NCI-H2196 (cell line): ENCODE data around the gene USP10.

Experiments used
- DNase-seq: peaks from one replicate; lab custom pipeline; 2025; ENCODE audit not compliant: unreplicated experiment; lab: John Stamatoyannopoulos, UW

The USP10 gene

DNA sequence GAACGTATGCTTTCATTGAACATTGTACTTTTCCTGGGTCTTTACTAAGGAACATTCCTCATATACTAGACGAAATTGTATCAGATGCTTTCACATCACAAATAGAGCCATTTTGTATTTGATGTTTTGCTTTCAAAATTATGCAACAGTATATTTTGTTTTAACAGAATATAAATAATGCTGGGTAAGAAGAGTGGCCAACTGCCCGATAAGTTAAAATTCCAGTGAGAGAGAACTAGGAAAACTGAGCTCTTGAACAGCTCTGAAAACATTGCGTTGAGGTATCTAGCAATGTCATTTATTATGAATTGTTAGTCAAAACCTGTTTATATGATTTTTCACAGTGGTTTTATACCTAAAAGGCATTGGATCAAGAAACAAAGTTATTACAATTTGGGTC, 50.8 kb downstream of the USP10 start:
- DNase-seq, result no peak

GRCh38 chr16:84751241-84751640, 51.4 kb downstream of the USP10 start:
- no peak for DNase-seq

GRCh38 chr16:84751947-84752346, 52.1 kb downstream of the USP10 start:
- no peak for DNase-seq

- DNase-seq, result no peak
These were observed 52.8 kb downstream of the USP10 start for GRCh38 chr16:84752600-84752999.

DNA sequence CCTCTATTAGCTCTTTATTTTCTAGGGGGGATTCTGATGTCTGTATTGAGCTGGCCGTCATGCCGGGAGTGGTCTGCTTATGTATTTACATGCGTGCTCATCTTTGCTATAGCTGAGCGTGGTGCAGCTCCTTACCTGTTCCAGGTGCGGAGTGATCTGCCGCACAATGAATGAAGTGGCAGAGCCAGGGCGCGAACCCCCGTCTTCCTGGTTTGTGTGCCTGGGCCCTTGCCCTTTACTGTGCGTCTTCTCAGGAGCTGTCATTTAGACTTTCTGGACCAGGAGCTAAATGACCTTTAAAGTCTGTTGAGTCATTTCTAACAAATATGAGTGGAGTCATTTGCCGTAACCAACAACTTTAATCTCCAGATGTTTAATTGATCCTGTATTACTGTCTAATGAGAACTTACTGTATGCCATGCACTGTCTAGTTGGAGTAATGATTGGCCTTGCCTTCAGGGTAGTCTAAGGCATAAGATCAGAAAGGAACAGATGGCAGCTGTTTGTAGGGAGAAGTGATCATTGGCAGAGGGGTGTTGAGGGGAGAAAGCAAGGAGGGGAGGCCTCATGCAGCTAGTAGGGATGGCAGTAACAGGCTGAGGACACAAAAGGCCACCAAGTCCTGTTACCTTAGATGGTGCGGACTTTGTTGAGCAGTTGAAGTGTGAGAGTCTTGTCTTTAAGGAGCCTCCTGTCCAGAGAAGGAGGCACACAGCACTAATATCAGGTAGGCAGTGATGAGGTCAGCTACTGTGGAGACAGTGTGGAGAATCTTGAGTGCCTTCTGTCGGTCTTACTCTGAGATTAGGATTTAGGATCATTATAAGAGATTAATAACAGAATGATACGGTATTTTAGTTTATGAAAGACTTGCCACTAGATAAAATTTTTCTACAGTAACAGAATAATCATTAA, 53.9 kb downstream of the USP10 start:
- no peak for DNase-seq

DNA sequence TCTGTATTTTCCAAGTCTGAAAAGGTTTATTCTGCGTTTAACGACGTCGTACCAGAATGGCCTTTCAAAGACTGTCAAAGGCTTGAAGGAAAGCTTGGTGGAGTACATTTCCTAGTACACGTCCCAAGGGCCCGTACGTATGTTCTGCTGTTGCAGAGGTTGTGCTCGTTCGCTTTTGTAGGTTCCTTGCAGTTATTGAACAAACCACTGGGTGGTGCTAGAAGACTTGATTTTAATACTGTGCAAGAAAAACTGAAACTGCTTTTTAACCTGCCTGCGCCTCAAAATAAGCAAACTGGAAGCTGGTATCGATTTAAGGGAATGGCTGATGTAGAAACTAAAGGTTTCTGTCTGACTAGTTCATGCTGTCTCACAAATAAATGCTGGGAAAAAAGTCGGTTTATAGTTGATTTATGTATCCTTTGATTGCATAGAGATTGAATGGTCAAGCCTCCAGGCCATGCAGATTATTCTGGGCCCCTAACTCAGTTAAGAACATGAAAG, 54.6 kb downstream of the USP10 start:
- DNase-seq, result peak; percentile 58

- DNase-seq, result no peak
These were observed 55.3 kb downstream of the USP10 start for GRCh38 chr16:84754956-84755672.

DNA sequence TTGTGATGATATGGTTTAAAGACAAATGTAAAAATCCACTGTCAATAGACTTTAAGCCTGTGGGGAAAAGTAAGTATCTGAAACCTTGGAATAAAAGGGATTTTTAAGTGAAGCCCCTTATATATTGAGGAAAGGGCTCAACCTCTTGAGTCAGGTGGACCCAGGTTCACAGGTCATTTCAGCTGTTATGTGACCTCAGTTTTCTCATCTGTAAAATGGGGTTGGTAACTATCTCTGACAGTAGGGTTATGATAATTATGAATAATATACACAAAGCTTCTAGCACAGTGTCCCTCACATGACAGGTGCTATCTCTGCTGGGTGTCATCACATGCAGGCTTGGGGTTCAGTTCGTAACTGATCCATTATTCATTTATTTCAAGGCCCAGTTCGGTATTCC, 57.0 kb downstream of the USP10 start:
- DNase-seq, result no peak

DNA sequence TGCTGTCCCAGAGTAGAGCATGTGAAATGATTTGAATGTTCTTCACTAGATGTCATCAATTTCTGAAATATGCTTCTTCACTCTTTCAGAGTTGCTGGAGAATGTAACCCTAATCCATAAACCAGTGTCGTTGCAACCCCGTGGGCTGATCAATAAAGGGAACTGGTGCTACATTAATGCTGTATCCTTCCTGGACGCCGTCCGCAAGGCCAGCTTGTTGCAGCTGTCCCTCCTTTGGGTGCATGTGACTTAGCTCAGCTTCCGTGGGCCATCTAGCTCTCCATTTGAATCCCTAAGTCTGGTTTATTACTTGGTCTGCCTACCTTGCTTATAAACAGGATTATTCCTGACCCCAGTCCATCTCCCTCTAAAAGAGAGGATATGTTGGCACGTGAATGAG, 58.8 kb downstream of the USP10 start:
- DNase-seq, result no peak

- DNase-seq, result no peak
These were observed 59.3 kb downstream of the USP10 start for GRCh38 chr16:84759061-84759460.

- DNase-seq, result no peak
These were observed 60.1 kb downstream of the USP10 start for GRCh38 chr16:84759906-84760305.

DNA sequence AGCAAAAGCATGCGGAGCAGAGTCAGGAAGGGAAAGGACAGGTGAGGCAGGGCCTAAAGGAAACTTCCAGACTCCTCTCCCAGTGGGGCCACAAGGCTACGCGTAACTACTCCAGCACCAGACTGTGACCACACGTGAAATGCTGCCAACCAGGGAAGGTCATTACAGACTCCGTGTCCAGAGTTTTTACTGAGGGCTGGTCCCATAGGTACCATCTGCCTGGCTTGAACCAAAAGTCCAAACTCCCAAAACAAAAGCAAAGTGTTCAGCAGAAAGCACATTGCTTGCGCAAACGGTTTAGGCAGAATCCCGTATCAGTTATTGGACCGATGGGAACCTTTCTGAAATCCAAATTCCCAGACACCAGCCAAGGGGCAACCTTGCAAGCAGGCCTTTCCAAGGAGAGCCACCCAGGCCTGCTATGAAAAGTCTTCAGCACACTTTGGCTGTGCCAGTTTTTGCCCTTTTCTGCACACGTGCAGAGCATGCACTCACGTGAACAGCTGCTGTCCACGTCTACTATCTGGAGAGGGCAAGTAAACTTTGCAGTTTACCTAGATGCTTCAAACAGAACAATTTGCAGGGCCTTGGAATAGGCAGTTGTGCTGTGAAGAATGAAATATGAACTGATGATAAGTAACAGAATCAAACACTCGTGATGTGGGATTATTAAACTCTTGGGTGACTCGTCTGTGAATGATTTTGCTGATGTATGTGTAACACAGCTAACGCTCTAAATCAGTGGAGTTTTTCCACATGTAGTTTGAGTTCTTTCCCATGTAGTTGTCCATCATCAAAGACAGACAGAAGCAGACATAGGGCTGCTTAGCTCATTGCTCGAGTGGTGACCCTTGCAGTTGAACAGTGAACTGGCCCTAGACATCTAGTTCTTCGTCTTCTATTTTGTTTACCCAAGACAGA, 61.9 kb downstream of the USP10 start:
- no peak for DNase-seq

GRCh38 chr16:84763164-84763563, 63.4 kb downstream of the USP10 start:
- no peak for DNase-seq

GRCh38 chr16:84763629-84764028, 63.8 kb downstream of the USP10 start:
- DNase-seq, result no peak

- no peak for DNase-seq
These were observed 65.2 kb downstream of the USP10 start for GRCh38 chr16:84764970-84765369.

DNA sequence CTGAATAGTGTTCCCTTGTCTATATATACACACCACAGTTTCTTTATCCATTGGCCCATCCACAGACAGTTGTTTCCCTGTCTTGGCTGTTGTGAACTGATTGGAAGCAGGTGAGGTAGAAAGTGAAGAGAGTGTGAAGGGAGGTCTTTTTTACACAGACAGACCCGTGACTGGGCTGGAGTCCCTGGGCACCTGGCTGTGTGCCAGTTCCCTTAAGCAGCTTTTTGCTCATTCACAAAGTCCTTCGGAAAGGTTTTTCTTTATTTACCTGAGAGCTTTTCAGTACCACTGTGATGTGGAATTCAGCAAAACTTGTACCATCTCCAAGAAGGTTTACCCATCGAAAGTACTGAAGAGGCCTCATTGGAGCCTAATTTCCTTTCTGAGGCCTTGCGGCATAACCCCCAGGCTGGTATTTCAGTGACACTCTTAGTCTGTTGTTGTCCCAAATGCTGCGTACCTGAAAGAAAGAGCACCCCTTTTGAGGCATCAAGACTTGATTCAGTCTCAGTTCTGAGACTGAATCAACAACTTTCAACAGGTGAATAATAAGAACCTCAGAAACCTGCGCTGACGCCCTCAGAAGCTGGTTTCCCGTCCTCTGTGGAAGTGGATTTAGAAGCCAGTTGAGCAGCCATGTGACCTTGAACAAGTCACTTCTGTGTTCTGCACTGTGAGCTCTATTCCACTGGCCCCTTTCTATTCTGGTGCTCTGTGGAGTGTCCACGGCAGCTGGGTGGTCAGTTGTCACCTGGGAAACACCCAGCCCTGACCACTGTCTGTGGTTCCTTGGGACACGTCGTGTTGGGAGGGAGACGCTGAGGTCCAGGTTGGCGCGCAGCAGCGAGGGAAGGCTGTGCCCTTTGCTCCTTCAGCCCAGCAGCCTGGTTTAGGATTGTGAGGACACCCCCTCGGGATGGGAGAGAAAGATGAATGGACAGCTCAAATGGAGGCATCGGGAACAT, 66.1 kb downstream of the USP10 start:
- no peak for DNase-seq

- DNase-seq, result no peak
These were observed 67.4 kb downstream of the USP10 start for GRCh38 chr16:84766978-84767773.

DNA sequence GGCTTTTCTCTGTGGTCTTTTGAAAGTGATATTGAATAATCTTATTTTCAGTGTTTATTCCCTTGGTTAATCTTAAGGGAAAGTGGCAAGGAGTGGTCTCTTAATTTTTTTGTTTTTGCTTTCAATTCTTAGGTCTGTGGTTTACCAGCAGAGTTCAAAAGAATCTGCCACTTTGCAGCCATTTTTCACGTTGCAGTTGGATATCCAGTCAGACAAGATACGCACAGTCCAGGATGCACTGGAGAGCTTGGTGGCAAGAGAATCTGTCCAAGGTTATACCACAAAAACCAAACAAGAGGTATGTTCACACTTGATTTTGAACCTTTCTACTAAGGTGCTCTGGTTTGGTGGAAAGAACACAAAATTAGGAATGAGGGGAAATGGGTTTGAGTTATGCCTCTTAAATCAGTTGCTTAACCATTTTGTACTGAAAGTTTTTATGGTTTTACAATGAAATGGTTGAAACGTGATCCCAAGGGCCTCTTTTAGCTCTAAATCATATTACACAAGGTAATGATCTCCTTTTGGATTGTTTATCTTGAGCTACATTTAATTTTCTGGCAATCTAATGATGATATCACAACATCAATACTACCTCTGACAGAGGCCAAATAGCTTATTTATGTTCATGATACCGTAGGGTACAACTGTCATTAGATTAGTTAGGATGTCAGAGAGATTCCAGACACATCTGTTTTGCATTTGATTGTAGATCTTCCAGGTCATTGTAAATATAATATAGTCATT, 68.4 kb downstream of the USP10 start:
- DNase-seq, result no peak
